ENCODE results near the gene TPTE2.
"Not testable (repeated sequence)": the region's sequence is repeated elsewhere in the genome, so short reads cannot be mapped to it uniquely, and the experiment has no call there.

The TPTE2 gene

GRCh38 chr13:19561127-19561582, at the start of gene TPTE2:
Gene TPTE2 (minus strand): TSS chr13:19561532. CDS start chr13:19503234, 58,298 bp downstream.
- DNase-seq: not testable (repeated sequence)

- no peak for DNase-seq
These were observed 46.3 kb upstream of the TPTE2 start for GRCh38 chr13:19607523-19608078.

GRCh38 chr13:19606737-19607136, 45.4 kb upstream of the TPTE2 start:
- no peak for DNase-seq

GRCh38 chr13:19606152-19606551, 44.8 kb upstream of the TPTE2 start:
- no peak for DNase-seq

GRCh38 chr13:19605161-19605955, 44.0 kb upstream of the TPTE2 start:
- no peak for DNase-seq

- no peak for DNase-seq
These were observed 43.0 kb upstream of the TPTE2 start for GRCh38 chr13:19604306-19604705.

GRCh38 chr13:19601749-19602725, 40.7 kb upstream of the TPTE2 start:
- peak; percentile 9 for DNase-seq

GRCh38 chr13:19597523-19597922, 36.2 kb upstream of the TPTE2 start:
- no peak for DNase-seq

GRCh38 chr13:19596960-19597361, 35.6 kb upstream of the TPTE2 start:
- DNase-seq: no peak

- no peak for DNase-seq
These were observed 34.8 kb upstream of the TPTE2 start for GRCh38 chr13:19596086-19596485.

- no peak for DNase-seq
These were observed 31.4 kb upstream of the TPTE2 start for GRCh38 chr13:19592657-19593180.

- no peak for DNase-seq
These were observed 30.5 kb upstream of the TPTE2 start for GRCh38 chr13:19591864-19592263.

GRCh38 chr13:19590423-19590822, 29.1 kb upstream of the TPTE2 start:
- no peak for DNase-seq

- DNase-seq: no peak
These were observed 28.0 kb upstream of the TPTE2 start for GRCh38 chr13:19589312-19589711.

GRCh38 chr13:19587635-19588300, 26.4 kb upstream of the TPTE2 start:
- DNase-seq: no peak

- no peak for DNase-seq
These were observed 25.7 kb upstream of the TPTE2 start for GRCh38 chr13:19586904-19587634.

GRCh38 chr13:19581675-19582074, 20.3 kb upstream of the TPTE2 start:
- no peak for DNase-seq

GRCh38 chr13:19575230-19575629, 13.9 kb upstream of the TPTE2 start:
- DNase-seq: no peak

GRCh38 chr13:19573120-19573716, 11.9 kb upstream of the TPTE2 start:
- DNase-seq: no peak

- no peak for DNase-seq
These were observed 10.9 kb upstream of the TPTE2 start for GRCh38 chr13:19572280-19572679.

- no peak for DNase-seq
These were observed 6.6 kb upstream of the TPTE2 start for GRCh38 chr13:19567820-19568534.
